Left cardiac atrium (tissue), 2 donors: ENCODE measurements around the gene FAM50B. TPM values are rescaled to one million over a fixed set of nuclear protein-coding genes. Genes with fewer than 3 reads are reported as not detected.

Source experiments
- total RNA-seq, 2 donors: library from RNA; stranded (reverse); fragmentation: NEBNext Ultra II Directional; extraction: Animal tissue kit (Norgen Biotek cat#: 25700); gene quantifications; one replicate each; pipeline ENCODE4 v1.2.1, GENCODE V29; 2021
- donor health status: DM: no; HTN: yes; CAD: no; lungs with severe emphysema.
- donor health status: DM: yes; HTN: yes; CAD: no.

Gene FAM50B
- total RNA-seq, 2 donors from 2014 or later = 13.4 to 18.8 TPM

Other genes starting within 250 kb of the FAM50B start
- gene PXDC1, start 97.7 kb upstream of the FAM50B start, total RNA-seq = 10 to 100 TPM; 32.8 to 57.3 TPM
- gene FAM217A, start 229.8 kb downstream of the FAM50B start, total RNA-seq = not detected